Esophagus squamous epithelium (tissue), 4 donors: Measurements from ENCODE around the gene SLC46A2.

Source experiments
- POLR2A ChIP-seq, 4 donors: fragments of 450-650 bp; IDR thresholded peaks; one replicate each; pipeline ENCODE4 v1.6.1; 2017; ENCODE audit warnings: antibody characterized with exemption in 4 of 4, mild to moderate bottlenecking in 4 of 4, moderate library complexity in 3 of 4
- TF ChIP-seq, protein P1 (sequence below), 6 experiments: fragments of 450-650 bp in 4 of 6; fragments of 200-600 bp in 2 of 6; sonication (generic) in 2 of 6; IDR thresholded peaks; one replicate each; pipeline ENCODE4 v1.5.1; 2016 to 2019; ENCODE audit warnings: antibody characterized with exemption in 6 of 6, mild to moderate bottlenecking in 4 of 6, moderate library complexity in 4 of 6

DNA sequence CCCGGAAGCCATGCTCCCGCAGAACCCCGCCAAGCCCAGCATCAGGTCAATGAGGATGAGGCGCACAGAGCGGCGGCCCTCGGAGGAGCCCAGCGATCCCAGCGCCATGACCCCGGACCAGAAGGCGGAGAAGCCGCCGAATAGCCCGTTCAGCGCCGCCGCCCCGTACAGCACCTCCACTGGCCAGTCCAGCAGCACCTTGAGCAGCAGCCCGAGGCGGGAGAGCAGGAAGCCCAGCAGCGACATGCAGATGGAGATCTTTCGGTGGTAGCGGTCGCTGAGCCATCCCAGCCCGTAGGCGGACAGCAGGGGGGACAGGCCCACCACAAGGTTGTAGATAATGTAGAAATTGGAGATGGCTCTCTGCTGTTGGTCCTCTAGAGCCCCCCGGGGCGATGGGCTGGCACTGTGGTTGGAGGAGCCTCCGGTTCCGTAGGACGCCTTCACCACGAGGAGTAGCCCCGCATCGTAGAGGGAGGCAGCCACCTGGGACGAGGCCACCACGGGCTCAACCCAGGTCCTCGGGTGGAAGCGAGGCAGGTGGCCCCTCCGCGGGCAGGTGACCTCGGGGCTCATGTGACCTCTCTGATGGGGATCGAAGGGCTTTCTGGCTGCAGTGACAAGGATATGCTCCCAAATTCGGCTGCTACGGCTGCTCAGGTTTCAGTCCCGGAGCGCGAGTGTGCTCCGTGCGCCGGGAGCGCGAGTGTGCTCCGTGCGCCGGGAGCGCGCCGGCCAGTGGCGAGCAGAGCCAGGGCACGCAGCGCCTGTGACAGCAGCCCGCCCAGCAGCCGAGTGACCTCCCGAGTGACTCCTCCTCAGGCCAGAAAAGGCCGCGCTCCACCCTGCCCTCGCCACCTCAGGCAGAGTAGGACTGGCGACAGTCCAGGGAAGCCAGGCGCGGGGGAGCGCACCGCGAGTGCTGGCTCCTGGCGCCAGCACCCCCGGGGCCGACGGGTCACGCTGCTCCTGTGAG lies at the start of gene SLC46A2:
- TF ChIP-seq, protein P1, sequence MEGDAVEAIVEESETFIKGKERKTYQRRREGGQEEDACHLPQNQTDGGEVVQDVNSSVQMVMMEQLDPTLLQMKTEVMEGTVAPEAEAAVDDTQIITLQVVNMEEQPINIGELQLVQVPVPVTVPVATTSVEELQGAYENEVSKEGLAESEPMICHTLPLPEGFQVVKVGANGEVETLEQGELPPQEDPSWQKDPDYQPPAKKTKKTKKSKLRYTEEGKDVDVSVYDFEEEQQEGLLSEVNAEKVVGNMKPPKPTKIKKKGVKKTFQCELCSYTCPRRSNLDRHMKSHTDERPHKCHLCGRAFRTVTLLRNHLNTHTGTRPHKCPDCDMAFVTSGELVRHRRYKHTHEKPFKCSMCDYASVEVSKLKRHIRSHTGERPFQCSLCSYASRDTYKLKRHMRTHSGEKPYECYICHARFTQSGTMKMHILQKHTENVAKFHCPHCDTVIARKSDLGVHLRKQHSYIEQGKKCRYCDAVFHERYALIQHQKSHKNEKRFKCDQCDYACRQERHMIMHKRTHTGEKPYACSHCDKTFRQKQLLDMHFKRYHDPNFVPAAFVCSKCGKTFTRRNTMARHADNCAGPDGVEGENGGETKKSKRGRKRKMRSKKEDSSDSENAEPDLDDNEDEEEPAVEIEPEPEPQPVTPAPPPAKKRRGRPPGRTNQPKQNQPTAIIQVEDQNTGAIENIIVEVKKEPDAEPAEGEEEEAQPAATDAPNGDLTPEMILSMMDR (IDR thresholded peaks at IDR 0.05) = no peak
- peak in 1 of 4 donors; percentile 12 for TF ChIP-seq POLR2A (IDR thresholded peaks at IDR 0.05)
